T follicular helper cell (primary cell): ENCODE measurements around the gene C6orf15.

ENCODE experiments used
- DNase-seq: peaks from one replicate; pipeline ENCODE4 v3.0.0-alpha.2; 2020; ENCODE audit warnings: low read depth
- total RNA-seq, 2 experiments: gene quantifications; one replicate each; lab custom pipeline; 2026; lab: John Stamatoyannopoulos, UW

C6orf15 gene
- total RNA-seq = 0 reads per million in 2 experiments

- no peak for DNase-seq
Measured at GRCh38 chr6:31112478-31112877, at the start of gene C6orf15. C6orf15 (minus strand) TSS chr6:31112575; CDS start chr6:31112555, 20 bp downstream.

GRCh38 chr6:31161216-31162126 lies 49.1 kb upstream of the C6orf15 start:
- DNase-seq = no peak

GRCh38 chr6:31158863-31159855 lies 46.8 kb upstream of the C6orf15 start:
- no peak for DNase-seq

GRCh38 chr6:31158140-31158862 lies 45.9 kb upstream of the C6orf15 start, which contains the start of gene TCF19:
TCF19 (plus strand) TSS chr6:31158589; CDS start chr6:31159470, 881 bp downstream.
- peak; percentile 99 for DNase-seq

GRCh38 chr6:31157513-31158139 lies 45.3 kb upstream of the C6orf15 start, which contains the start of gene CCHCR1:
CCHCR1 (minus strand) TSS chr6:31157802; CDS start chr6:31157600, 202 bp downstream.
- DNase-seq = no peak

- DNase-seq = no peak
Measured at GRCh38 chr6:31156641-31157040, 44.3 kb upstream of the C6orf15 start.

GRCh38 chr6:31154436-31154835 lies 42.1 kb upstream of the C6orf15 start:
- no peak for DNase-seq

- no peak for DNase-seq
Measured at GRCh38 chr6:31152781-31153180, 40.4 kb upstream of the C6orf15 start.

GRCh38 chr6:31149827-31150447 lies 37.6 kb upstream of the C6orf15 start:
- no peak for DNase-seq

GRCh38 chr6:31145386-31145785 lies 33.0 kb upstream of the C6orf15 start:
- DNase-seq = no peak

- no peak for DNase-seq
Measured at GRCh38 chr6:31144970-31145340, 32.6 kb upstream of the C6orf15 start.

GRCh38 chr6:31144296-31144969 lies 32.1 kb upstream of the C6orf15 start:
- DNase-seq = no peak

- DNase-seq = no peak
Measured at GRCh38 chr6:31143148-31143547, 30.8 kb upstream of the C6orf15 start.

- DNase-seq = no peak
Measured at GRCh38 chr6:31142361-31142761, 30.0 kb upstream of the C6orf15 start.

- DNase-seq = no peak
Measured at GRCh38 chr6:31140643-31141042, 28.3 kb upstream of the C6orf15 start.

GRCh38 chr6:31139599-31139998 lies 27.2 kb upstream of the C6orf15 start:
- no peak for DNase-seq

GRCh38 chr6:31138982-31139381 lies 26.6 kb upstream of the C6orf15 start, which contains the start of gene PSORS1C2:
PSORS1C2 (minus strand) TSS chr6:31139066; CDS start chr6:31139026, 40 bp downstream.
- DNase-seq = no peak

- DNase-seq = no peak
Measured at GRCh38 chr6:31135710-31136109, 23.3 kb upstream of the C6orf15 start.

GRCh38 chr6:31132806-31133205 lies 20.4 kb upstream of the C6orf15 start:
- DNase-seq = no peak

GRCh38 chr6:31131595-31131994 lies 19.2 kb upstream of the C6orf15 start:
- DNase-seq = no peak
